GM21723 (cell line): ENCODE data around the gene C1orf198.

Experiments used
- ATAC-seq: cut with Tn5 transposase; IDR thresholded peaks from one replicate; pipeline ENCODE4 v1.9.1; 2021; ENCODE audit warnings: mild to moderate bottlenecking, moderate library complexity; ENCODE audit not compliant: unreplicated experiment

C1orf198 gene, protein sequence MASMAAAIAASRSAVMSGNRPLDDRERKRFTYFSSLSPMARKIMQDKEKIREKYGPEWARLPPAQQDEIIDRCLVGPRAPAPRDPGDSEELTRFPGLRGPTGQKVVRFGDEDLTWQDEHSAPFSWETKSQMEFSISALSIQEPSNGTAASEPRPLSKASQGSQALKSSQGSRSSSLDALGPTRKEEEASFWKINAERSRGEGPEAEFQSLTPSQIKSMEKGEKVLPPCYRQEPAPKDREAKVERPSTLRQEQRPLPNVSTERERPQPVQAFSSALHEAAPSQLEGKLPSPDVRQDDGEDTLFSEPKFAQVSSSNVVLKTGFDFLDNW

DNA sequence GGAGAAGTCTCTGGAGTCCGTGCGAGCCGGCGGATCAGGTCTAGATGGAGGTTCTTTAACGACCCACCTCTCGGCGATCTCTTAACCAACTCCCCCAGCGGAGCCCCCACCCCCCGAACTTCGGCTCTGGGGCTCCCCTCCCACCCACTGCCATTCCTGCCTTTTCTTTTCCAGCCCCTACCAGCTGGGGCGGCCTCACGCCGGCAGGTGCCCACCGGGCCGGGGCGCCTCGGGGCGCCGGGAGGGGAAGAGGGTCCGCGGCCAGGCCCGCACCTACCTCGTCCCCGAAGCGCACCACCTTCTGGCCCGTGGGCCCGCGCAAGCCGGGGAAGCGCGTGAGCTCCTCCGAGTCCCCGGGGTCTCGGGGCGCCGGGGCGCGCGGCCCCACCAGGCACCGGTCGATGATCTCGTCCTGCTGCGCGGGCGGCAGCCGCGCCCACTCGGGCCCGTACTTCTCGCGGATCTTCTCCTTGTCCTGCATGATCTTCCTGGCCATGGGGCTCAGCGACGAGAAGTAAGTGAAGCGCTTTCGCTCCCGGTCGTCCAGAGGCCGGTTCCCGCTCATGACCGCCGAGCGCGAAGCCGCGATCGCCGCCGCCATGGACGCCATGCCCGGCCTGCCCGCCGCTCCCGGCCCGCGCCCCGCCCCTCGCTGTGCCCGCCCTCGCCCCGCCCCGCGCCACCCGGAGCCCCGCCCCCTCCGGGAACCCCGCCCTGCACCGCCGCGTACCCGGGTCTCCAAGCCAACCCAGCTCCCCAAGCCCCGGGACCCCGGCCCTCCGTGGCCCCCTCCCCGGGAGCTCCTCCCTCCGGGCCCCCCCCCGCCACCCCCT is at the start of gene C1orf198:
C1orf198 (minus strand) TSS at position 619 of the 833 bp plus-strand sequence; CDS start at position 610, 9 bp downstream.
- ATAC-seq, result peak; percentile 88

DNA sequence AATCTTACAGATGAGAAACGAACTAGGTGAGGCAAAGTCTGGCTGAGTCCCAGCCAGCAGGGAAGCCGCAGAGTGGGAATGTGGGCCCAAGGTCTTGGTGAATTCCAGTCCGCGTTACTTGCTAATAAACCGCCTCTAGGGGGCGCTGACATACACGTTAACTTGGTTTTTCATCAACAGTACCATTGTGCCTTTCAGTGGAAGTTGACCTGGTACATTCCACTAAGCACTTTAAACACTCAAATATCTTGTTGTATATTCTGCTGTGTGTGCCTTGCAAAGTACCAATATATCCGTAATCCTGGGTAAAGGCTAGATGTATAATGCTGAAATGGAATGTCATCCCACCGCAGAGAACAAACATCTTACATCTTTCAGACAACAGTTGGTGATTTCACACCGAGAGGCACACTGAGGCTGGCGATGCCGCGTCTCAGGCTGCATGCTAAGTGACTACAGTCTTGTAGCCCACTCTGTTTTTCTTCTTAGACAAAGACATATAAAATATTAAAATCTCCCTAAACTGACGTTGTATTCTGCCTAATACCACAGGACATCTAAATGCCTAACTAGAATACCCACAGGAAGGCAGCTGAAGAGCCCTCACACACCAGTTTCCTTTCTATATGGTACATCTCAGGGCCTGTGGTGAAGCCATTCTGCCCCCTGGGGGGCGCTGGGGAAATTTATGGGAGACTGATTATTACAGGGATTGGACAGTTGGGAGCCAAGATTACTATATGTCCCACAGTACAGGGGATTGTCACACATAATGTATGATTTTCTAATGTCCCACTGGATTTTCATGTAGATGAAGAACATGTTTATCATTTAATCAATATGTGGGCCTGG is 49.2 kb upstream of the C1orf198 start:
- ATAC-seq, result peak; percentile 74

DNA sequence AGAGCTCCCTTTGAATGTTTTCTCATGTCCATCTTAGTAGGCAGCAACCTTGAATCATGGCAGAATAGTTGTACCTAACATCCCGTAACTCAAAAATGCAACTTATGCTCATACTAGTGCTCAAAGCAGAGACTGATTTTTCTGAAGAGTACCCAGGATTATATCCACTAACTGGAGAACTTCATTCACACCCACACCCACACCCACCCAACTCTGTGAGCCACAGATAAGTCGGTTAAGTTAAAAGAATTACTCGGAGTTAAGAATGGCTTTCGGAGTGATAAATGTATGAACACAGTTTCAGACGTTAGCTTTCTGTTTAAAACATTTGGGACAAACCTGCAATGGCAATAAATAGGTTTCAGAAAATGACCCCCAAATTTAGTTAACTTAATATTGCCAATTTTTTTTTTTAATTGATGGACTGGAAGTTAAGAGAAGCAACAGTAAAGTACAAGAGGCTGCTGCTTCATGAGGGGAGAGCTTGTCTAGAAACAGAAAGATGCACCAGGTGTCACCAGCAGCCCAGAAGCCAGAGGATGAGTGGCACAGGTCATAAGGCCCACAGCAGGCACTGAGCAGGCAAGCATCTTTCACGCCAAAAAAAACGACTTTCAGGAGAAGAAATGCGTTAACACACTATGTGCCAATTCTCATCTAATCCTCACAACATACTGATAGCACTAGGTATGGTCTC is 48.4 kb upstream of the C1orf198 start:
- ATAC-seq, result no peak

DNA sequence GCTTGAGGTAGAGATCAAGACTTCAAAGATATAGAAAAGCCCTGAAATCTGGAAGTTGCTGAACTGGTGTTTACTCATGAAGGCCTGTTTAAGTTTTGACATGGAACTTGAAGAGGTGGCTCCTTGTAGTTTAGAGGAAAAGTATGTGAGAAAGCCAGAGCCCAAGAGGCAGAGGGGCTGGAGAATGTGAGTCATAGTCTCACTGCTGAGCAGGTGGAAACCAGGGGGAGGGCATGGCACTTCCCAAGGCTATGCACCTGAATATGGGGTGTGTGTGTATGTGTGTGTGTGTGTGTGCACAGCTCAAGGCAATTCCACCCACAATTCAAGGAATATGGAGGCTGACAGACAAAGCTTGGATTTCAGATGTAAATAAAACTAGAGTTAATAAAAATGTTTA is 46.8 kb upstream of the C1orf198 start:
- no peak for ATAC-seq

DNA sequence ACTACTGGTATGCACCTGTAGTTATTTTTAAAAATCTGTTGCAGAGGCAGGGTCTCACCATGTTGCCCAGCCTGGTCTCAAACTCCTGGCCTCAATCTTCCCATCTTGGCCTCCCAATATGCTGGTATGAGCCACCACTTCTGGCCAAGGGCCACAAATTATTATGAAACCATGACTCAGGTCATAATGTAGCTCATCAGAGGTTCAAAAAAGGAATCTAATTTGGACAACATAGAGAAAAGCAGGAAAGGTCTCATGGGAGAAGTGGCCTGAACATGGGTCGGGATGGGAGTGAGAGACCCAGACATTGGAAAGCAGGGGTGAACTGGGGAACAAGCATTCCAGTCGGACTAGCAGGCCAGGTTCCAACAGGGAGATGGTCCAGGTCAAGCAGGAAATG is 45.2 kb upstream of the C1orf198 start:
- no peak for ATAC-seq

DNA sequence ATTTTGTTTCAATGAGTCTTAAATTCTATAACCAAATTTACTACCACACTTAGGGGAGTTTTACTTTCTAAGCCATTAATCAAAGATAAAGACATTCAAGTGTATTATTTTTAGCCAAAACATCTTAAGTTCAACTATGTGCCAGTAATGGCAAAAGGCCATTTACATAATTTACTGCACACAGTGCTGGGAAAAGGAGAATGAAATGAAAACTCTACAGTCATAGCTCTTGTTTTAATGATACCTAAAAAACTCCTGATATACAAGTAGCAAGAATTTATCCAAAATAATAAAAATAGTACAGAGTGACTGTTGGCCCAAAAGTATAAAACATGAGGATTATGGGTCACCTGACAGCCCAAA is 42.4 kb upstream of the C1orf198 start:
- no peak for ATAC-seq

DNA sequence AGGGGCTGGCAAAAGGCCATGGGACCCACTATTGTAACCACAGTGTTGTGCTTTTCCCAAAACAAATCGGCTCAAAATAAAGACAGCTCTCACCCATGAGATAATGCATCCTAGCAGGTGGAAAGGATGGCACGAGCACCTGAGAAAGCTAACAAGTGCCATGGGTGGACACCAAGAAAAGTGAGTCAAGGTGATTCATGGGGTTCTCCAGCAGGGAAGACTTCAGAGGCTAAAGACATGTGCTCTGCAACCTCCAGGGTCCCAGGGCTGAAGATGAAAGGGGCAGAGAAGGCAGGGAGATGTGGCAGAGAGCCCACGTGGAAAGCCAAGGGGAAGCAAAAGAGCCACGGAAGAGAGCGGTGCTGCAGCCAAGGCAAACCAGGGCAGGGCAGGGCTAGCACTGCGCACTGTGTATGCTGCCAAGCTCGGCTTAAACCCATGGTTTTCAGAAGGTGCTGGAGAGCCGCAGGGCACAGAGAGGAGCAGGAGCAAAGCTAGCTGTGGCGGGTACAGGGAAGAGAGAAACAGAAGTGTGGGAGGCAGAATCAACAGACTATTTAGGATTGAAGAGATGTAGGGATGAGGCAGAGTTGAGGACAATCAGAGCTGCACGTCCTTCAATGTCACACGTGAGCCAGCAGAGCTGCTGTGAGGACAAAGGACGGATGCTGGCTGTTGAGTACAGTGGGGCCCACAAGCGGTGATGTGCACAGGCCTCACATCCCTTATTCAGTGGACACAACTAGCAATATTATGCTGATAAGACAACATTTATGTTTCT is 41.8 kb upstream of the C1orf198 start:
- ATAC-seq, result no peak

DNA sequence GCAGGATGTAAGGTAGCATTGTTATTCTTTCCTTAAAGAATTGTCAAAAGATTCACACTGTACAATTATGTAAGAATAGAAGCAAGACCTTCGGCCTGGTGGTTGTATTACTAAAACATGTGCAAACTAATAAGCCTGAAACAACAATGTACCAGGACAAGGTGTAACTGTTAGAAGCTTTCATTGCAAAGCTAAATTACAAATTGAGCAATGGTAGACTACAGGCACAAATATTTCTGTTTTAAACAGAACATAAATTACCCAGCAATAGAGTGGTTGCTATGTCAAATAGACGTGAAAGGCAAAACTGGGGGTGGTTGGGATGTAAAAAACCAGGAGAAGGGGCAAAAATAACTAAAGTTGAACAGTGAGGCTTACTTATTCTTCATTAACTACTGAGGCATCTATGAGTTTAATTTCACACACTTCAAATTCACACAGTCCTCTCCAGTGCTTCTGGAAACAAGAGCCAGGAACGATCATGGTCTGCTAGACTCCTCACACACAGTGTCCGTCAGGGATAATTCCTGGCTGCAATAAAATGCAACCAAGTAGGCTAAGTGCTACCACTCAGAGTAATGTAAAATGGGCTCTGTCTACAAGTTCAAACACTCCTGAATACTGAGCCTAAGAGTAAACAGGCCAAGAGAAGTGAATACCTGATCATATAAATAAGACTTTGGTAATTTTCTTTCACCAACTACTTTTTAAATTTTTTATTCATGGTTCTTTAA is 39.3 kb upstream of the C1orf198 start:
- no peak for ATAC-seq

DNA sequence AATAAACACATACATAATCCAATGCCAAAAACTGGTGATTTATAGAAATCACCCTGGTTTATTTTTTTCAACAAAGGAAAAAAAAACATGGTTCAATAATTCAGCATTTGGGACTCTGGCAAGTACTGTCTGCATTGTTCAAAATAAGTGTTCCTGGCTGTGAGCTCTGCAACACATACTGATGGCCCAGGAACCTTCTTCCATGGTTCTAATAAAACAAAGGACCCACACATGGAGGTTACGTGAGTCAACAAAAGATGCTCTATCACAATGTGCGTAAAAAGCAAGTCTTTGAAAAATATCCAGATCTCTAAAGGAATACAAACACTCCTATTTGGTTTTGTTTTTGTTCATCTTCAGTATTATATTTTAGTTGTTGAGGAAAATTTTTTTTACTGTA is 37.9 kb upstream of the C1orf198 start:
- no peak for ATAC-seq

DNA sequence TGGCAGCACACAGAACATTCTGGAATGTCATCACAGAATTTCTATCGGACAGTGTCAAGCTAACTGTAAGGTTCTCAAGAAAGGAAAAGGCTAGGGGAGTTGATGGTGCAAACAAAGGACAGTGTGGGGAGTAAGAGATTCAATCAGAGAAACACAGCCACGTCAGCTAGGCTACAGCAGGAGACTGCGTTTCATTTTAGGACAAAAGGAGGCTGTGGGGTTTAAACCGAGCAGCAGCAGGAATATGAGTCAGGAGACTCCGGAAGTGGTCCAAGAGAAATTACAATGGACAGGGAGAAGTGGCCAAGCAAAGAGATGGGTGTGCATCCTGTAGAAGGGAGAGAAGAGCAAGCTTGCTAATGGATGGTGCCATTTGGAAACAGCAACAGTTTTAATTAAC is 37.4 kb upstream of the C1orf198 start:
- ATAC-seq, result no peak

DNA sequence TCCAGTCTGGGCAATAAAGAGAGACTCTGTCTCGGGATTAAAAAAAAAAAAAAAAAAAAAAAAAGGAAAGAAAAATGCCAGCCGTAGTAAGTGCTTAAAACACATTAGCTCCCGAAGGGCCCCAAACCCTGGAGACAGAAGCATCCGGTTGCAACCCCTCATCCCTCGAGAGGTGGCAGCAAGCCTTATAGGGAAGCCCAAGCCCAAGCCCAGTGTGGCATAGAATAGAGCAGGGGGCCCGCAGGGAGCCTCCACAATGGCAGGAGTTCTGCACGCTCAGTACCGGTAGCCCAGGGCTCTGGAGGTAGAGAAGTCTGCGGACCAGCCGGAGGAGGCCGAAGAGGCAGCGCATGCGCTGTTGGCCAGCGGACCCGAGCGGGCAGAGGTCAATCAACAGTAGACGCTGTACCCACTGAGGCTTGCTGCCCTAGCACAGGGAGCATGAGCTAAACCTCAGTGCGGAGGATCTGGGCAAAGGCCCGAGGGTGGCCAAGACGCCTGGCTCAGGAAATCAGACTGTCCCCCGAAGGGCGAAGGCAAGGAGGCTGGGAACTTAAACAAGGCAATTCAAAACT is 34.1 kb upstream of the C1orf198 start:
- no peak for ATAC-seq

DNA sequence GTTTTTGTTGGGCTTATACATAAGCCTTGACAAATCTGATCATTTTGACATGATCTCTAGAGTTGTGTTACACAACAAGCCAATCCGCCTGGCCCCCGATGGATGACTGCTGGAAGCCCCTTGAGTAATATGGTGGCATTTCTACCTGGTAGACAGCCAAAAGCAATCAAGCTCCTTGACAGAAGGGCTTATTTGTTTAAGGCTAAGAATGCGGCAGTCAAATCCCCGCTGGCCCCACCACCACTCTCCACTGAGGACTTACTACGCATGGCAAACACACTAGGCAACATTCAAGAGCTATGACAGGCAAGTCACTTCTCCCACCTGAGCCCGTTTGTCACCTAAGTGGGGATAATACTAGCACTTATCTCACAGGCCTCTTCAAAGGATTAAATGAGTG is 33.4 kb upstream of the C1orf198 start:
- ATAC-seq, result no peak

DNA sequence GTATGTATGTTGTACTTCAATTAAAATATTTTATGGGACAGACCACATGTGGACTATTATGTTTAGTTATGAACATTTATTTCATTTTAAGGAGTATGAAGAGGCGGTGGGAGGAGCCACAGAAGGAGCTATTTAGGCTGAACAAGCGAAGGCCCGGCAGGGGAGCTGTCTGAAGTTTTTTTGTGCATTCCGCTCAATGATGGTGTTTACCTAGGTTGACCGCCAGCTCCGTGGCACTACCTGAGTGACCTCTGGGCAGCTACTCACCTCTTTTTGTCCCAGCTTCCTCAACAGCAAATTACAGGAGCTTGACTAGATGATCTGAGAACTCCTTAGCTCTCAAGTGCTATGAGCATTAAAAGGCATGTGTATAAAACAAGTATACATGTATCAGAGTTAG is 32.7 kb upstream of the C1orf198 start:
- ATAC-seq, result no peak

DNA sequence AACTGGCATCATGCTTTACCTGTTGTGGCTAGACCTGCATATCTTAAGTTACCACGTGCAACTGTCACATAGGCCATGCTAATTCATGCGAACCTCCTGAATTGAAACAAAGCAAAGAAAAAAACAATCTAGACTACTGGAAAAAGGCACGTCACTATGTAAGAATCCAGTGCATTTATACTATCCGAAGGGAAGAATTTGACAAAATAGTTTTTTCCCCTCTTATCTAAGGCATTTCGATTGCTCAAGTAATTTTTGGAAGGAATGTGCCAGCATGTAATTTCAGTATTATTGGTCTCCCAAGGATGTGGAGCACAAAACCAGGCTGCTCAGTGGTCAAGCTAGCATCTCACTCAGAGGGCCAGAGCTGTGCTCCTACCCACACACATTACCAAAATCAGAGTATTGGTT is 31.5 kb upstream of the C1orf198 start:
- no peak for ATAC-seq

DNA sequence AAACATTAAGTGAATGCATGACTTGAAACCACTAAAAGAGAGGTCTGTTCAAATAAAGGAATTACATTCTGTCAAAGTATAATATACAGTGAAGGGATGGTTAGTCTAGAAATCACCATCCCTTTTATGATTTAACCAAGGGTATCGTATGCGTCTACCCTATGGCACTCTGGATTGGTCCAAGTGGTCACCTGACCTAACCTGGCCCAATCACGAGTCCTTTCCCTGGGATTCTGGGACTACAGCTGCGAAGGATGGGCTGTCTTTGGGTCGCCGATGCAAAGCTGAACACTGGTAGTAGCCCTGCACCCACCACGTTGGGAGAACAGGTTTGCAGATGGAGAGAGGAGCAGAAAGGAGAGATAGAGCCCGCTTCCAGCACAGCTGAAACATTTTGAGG is 30.4 kb upstream of the C1orf198 start:
- ATAC-seq, result no peak

DNA sequence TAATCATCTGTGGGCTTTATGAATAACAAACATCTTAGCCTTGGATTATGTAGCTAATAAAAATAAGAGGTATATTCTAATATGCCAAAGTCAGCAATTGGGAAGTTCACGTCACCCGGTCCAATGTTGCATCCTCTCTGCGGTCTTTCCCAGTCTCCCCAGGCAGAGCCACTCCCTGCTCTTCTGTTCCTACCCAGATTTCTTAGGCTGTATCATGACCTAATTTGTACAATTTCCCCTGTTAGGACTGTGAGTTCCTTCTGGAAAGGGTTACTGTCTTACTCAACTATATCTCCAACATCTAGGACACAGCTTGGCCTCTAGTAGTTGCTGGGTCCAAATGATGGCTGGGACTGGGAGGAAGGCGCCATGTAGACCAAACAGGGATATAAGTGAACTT is 29.8 kb upstream of the C1orf198 start:
- no peak for ATAC-seq

DNA sequence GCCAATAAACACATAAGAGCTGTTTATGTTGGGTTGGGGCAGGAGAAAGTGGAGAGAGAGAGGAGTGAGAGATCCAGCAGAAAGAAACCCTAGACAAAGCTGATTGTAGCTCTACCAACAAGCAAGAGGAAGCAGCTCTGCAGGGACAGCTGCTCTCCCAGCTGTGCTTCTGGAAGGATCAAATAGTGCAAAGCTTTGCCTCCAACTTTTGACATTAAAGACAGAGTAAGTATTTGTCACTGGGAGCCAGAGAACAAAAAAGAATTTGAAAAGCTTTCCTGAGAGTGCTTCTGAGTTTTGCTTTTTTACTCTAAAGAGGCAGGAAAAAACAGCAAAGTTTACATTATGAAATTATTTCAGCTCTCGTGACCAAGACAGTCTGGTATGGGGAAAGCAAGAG is 28.5 kb upstream of the C1orf198 start:
- ATAC-seq, result no peak

DNA sequence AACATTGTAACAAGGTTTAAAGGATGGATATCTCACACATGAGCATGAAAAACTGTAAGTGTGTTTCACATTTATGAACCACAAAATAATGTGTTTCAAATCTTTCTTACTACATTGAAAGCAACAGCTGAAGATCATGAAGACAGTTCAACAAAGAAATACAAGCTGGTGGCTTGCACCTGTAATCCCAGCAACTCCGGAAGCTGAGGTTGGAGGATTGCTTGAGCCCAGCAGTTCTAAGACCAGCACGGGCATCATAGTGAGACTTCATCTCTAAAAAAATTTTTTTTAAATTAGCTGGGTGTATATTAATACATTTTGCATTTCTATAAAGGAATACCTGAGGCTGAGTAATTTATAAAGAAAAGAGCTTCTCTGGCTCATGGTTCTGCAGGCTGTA is 27.1 kb upstream of the C1orf198 start:
- no peak for ATAC-seq

DNA sequence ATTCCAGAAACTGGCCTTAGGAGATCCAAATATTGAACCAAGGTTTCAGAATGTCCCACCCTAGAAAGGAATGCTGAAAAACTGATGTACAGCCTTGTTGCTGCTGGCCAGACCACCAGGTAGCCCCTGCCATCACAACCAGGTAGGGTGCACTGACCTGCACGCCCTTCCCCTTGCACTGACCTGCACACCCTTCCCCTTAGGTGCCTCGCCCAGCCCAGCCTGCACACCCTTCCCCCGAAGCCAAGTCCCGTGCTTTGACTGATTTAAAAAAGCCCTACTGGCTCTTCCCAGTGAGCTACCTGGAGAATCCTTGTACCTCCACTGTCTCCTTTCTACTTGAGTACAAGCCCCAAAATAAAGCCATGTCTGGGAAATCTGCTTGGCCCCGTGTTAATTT is 26.3 kb upstream of the C1orf198 start:
- ATAC-seq, result no peak
